ENCODE results near the gene SUCLG2.

DNA sequence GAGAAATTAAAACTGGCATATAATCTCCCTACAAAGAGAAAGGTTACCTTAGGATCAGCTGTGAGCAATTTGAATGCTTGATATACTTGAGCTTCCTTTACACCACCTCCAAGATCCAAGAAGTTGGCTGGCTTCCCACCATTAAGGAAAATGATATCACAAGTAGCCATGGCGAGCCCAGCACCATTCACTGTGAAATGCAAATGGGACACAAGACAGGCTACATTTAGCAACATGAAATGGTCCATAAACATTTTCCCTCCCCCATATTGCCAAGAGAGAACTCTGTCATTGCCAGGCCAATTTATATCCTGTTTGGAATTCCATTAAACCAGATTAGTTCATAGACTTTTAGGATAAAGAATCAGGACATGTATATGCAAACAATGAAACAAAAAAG, 158.7 kb downstream of the SUCLG2 start:
- no peak for TF ChIP-seq EZH2 (optimal IDR thresholded peaks at IDR 0.05; ENCODE audit: low read depth, low read length)
- TF ChIP-seq, protein P1, sequence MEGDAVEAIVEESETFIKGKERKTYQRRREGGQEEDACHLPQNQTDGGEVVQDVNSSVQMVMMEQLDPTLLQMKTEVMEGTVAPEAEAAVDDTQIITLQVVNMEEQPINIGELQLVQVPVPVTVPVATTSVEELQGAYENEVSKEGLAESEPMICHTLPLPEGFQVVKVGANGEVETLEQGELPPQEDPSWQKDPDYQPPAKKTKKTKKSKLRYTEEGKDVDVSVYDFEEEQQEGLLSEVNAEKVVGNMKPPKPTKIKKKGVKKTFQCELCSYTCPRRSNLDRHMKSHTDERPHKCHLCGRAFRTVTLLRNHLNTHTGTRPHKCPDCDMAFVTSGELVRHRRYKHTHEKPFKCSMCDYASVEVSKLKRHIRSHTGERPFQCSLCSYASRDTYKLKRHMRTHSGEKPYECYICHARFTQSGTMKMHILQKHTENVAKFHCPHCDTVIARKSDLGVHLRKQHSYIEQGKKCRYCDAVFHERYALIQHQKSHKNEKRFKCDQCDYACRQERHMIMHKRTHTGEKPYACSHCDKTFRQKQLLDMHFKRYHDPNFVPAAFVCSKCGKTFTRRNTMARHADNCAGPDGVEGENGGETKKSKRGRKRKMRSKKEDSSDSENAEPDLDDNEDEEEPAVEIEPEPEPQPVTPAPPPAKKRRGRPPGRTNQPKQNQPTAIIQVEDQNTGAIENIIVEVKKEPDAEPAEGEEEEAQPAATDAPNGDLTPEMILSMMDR (IDR thresholded peaks at IDR 0.05; ENCODE audit: low read length): no peak
- TF ChIP-seq EZH2phosphoT487 (IDR thresholded peaks at IDR 0.05; ENCODE audit: low read length): no peak

All from MM.1S (cell line).